Stimulated activated CD4-positive, alpha-beta T cell treated with anti-CD3 and anti-CD28 coated beads, Interleukin-12 subunit alpha, Interleukin-12 subunit beta, amount 100 ng/mL, for 24 hours (primary cell): ENCODE data around the gene FRMD4A.
A peak's percentile ranks its signal among the peaks of the same experiment; 100 is the strongest.

Experiments
- DNase-seq, 2 experiments: peaks; one replicate each; pipeline ENCODE4 v3.0.0-alpha.2; 2020; ENCODE audit warnings: low read depth in 2 of 2

Gene FRMD4A

DNA sequence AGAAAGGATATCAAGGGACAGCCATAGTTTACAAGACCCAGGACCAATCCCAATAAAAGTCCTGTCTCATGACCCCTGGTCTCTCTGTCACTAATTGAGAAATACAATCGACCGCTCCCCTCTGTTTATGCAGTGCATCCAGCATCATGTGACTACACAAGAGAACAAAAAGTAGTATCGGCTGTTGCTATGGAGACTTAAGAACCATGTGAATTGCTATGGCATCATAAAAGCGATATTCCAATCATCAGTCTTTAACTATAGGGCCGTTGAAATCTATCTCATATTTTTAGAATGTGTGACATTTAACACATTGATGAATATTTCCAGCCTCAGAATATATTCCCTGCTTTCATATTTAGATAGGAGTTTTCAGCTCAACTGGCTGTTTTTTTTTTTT lies 139.3 kb downstream of the FRMD4A start:
- DNase-seq, result no peak

- DNase-seq, result no peak
Measured at GRCh38 chr10:14190702-14191101, 140.0 kb downstream of the FRMD4A start.

DNA sequence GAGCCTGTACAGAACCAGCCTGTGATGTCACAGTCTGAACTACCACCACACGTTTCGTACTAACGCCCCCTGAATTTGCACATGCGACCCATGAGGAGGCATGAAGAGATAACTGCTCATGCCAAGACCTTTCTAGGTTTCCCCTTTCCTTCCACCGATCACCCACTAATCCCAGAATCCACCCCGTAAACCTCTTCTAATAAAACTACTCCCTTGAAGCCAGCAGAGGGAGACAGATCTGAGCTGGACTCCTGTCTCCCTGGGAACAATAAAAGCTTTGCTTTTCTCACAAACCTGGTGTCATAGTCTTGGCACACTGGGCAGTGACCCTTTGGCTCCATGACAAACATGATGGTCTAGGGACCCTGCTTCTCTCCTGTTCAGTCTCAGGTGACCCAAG lies 144.5 kb downstream of the FRMD4A start:
- no peak for DNase-seq

GRCh38 chr10:14185316-14186045 lies 145.2 kb downstream of the FRMD4A start:
- peak; percentile 37 to 45 for DNase-seq

GRCh38 chr10:14184841-14185315 lies 145.8 kb downstream of the FRMD4A start:
- peak in 1 of 2 experiments; percentile 37 for DNase-seq

GRCh38 chr10:14182781-14183180 lies 147.9 kb downstream of the FRMD4A start:
- DNase-seq, result no peak

- DNase-seq, result no peak
Measured at GRCh38 chr10:14181567-14181936, 149.2 kb downstream of the FRMD4A start.

DNA sequence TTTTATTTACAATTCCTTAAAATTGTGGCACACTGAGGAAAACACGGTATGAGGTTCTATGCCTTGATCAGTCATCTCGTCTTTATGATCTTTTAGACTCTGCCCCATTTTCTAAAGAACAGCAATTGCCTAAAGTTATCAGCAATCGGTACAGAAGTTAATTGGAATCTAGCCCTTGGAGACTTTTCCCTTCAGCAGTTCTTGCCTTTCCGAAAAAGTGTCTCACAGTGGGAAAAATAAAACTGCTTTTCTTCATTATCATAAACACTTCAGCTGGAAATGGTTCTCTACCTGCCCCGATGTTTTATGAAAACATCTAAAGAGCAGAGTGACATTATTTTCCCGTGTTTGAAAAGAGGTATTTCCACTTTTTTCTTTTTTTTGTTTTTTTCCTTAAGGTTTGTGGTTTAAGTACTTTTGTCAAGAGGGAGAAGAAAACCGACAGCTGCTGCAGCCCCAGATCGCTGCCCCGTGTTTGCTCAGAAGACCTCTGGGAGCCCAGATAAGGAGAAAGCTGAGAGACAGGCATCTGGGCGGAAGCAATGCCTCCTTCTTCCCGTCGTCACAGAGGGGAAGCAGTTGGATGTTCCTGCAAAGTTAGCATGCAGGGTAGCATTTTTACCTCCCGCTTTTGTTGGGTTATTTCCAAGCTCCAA lies 149.7 kb downstream of the FRMD4A start:
- DNase-seq, result no peak

DNA sequence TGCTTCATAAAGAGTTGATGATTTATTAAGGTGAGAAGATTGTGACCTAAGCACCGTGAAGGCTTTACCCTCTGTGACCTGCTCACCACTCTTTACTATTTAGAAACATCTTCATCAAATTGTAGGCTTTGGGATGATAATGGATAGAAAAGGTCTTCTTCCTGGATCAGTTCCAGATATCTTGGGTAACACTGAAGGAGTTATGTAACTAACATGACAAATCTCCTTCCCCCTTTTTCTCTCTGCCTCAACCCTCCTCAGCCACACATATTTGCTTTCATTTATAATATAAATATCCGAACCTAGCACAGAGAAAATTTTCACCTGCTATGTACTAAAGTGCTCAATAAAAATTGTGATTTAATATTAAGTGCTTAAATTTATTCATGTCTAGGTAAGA lies 151.5 kb downstream of the FRMD4A start:
- no peak for DNase-seq

GRCh38 chr10:14173706-14174594 lies 156.8 kb downstream of the FRMD4A start:
- no peak for DNase-seq

- no peak for DNase-seq
Measured at GRCh38 chr10:14173391-14173705, 157.4 kb downstream of the FRMD4A start.

- no peak for DNase-seq
Measured at GRCh38 chr10:14172336-14172950, 158.3 kb downstream of the FRMD4A start.

DNA sequence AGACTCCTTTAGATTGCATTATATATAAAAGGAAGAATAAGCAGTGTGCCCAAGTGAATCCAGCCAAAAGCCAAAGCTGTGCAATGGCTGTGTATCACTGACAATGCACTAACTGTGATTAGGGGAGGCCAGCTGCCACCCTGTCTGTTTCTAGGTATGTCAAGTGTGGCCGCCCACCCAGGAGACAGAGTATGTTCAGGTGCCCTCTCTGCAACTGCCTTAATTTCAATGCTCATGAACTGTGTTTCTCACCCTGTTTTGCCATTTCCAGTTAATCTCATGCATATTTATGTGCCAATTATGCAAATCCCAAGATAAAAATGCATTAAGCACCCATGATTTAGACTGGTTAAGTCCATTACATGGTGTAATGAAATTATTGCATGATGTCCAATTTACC lies 159.4 kb downstream of the FRMD4A start:
- DNase-seq, result no peak

DNA sequence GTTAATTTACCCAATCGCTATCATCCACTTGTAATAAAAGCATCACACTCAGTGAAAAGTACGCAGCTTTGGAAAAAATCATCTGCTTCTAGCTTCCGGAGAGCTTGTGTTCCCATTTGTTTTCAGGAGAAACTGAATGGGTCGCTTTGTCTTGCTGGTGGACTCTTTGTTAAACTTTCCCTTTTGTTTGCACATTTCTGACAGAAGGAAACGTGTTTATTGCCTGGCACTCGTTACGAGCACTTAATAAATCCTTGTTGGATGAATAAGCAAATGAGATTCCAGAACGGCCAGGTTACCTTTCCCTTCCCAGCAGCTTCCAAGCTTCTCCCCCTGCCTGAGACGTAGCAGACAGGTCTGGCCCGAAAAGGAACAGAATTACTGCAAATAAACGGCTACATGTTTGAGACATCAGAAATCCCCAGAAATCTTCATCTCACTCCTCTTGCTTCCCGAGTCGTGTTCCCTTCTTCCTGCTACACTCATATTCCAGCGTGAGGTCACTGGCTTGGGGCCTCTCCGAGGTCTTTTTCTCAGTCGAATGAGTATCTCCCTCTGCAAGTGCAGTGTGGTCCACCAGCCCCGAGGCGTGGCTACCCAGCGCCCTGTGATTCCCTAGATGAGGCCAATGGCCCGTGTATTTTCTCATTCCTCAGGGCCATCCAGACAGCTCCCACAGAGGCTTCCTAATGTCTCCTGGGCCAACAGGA lies 167.2 kb downstream of the FRMD4A start:
- DNase-seq, result no peak

DNA sequence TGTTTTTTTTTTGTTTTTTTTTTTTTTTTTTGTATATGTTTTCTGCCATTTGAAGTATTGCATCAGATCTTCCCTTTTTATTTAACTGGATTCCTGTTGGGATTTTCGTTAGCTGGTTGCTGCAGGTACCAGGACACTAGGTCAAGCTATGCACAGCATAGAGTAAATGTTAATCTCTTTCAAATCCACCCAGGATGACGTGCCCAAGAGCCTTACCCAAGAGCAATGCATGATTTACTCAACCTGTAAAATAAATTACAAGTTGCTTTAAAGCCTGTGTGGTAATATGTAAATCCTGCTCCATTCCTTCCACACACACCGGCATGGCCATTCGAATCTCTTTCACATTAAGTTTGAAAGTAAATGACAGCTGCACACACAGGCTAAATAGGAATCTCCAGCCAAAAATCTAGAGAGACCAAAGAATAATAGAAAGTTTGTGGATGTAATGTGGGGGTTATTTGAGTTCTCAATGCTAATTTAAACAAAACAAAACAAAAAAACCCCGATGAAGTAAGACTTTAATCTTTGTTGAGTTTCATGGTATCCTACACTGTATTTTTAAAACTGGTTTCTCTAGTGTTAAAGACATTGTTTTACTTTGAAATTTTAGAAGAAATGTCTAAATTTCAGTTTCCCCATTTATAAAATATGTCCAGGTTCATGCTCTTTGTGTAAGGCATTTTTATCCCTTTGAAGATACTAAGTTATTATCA lies 167.9 kb downstream of the FRMD4A start:
- DNase-seq, result no peak

GRCh38 chr10:14162061-14162460 lies 168.7 kb downstream of the FRMD4A start:
- DNase-seq, result no peak

- no peak for DNase-seq
Measured at GRCh38 chr10:14160299-14160698, 170.4 kb downstream of the FRMD4A start.

GRCh38 chr10:14158575-14158974 lies 172.1 kb downstream of the FRMD4A start:
- no peak for DNase-seq

DNA sequence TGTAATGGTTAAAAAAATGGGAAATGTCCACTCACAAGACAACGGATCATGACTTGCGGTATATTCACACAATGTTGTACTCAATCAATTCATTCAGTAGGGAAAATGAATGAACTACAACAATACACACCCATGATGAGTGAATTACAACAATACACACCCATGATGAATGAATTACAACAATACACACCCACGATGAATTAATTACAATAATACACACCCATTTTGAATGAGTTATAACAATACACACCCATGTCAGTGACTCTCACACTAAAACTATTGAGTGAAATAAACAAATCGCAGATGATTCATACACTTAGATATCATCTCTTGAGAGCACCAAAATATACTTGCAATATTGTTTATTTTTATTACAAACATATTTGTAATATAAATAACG lies 174.6 kb downstream of the FRMD4A start:
- DNase-seq, result no peak

DNA sequence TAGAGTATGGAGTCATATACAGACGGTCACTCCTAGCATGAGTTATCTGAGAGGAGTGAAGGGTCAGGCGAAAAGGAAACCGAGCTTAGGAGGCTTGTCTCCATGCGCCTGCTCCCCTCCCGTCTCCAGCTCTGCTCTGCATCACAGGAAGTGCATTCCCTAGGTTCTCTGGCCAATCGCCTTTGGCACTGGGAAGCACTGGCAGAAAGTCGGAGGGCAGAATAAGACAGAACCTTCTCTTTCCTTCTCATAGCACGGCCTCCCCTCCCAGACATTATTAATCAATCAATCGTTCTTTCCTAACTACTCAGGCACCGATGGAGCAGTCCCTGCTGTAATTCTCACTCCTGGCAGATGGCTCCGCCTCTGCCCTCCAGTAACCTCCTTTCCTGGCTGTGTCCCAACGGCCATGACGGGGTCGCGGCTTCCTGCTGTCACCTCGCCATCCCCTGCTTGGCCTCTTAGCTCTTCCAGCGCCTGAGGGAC lies 177.1 kb downstream of the FRMD4A start:
- DNase-seq, result no peak

DNA sequence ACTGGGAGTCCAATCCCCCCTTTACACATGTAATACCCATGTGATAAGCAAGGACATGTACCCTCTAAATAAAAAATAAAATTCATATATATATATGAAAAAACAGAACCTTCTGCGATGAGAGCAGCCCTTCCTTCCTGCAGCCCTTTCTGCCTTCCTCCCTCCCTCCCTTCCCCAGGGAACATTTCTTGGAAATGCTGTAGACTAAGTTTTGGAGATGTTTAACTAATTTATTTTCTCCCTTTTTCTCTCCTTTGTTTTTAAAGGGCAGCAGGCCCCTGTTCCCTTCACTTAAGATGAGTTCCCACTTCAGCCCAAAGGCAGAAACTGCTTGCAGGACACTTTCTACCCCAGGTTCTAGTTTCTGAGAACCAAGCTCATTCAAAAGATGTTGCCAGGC lies 179.2 kb downstream of the FRMD4A start:
- DNase-seq, result no peak
